RWPE2 (cell line): Measurements from ENCODE around the gene ZNF598.

ENCODE experiments used
- ATAC-seq: fragments of 200-7000 bp; cut with Tn5 transposase; 3 replicates; pipeline ENCODE4 v1.9.1; 2021; ENCODE audit warnings: low read depth
- DNase-seq: peaks from one replicate; pipeline ENCODE4 v3.0.0-alpha.2; 2020; ENCODE audit warnings: low spot score
- H3K27ac ChIP-seq: fragments of 450-650 bp; 2 replicates; pipeline ENCODE4 v1.5.1; 2017; ENCODE audit warnings: mild to moderate bottlenecking; ENCODE audit not compliant: poor library complexity, severe bottlenecking
- H3K27me3 ChIP-seq: fragments of 250-450 bp; sonication (Bioruptor Pico); 2 replicates; pipeline ENCODE4 v1.5.1; 2021; ENCODE audit warnings: mild to moderate bottlenecking, moderate library complexity; ENCODE audit not compliant: insufficient read depth, poor library complexity, severe bottlenecking
- H3K36me3 ChIP-seq: fragments of 250-450 bp; sonication (Bioruptor Pico); 2 replicates; pipeline ENCODE4 v1.5.1; 2020; ENCODE audit warnings: low read depth, mild to moderate bottlenecking, moderate library complexity
- H3K4me1 ChIP-seq: fragments of 250-450 bp; sonication (Bioruptor Pico); 2 replicates; pipeline ENCODE4 v1.5.1; 2021; ENCODE audit warnings: mild to moderate bottlenecking, moderate library complexity; ENCODE audit not compliant: insufficient read depth, poor library complexity, severe bottlenecking
- H3K4me3 ChIP-seq: fragments of 250-450 bp; sonication (Bioruptor Pico); 2 replicates; pipeline ENCODE4 v1.5.1; 2021; ENCODE audit warnings: mild to moderate bottlenecking, moderate library complexity; ENCODE audit not compliant: severe bottlenecking
- H3K9me3 ChIP-seq: fragments of 250-450 bp; sonication (Bioruptor Pico); 2 replicates; pipeline ENCODE4 v1.5.1; 2021; ENCODE audit warnings: mild to moderate bottlenecking, moderate library complexity; ENCODE audit not compliant: severe bottlenecking
- CTCF ChIP-seq: fragments of 450-650 bp; IDR thresholded peaks from one replicate; pipeline ENCODE4 v1.5.1; 2017; ENCODE audit warnings: mild to moderate bottlenecking, moderate library complexity; ENCODE audit not compliant: poor library complexity, severe bottlenecking

ZNF598 gene

GRCh38 chr16:2047330-2048115, 37.9 kb upstream of the ZNF598 start, which contains the start of the genes NTHL1 and TSC2:
Gene NTHL1, minus strand, starts transcription at chr16:2047834. Its CDS starts 11 bp downstream, at chr16:2047823.
Gene TSC2, plus strand, starts transcription at chr16:2047985. Its CDS starts 631 bp downstream, at chr16:2048616.
- Histone ChIP-seq H3K9me3 (no peaks in the 10 kb centered on the region), H3K27ac (peak within 1 kb of the TSS; percentile 20), H3K4me3 (peak within 1 kb of the TSS; percentile 79), H3K36me3 (peaks cover 27% of the 10 kb centered on the region), H3K27me3 (no peaks in the 10 kb centered on the region), H3K4me1 (no peaks in the 10 kb centered on the region)
- peak; percentile 97 for DNase-seq
- ATAC-seq = peak; percentile 94
- TF ChIP-seq CTCF = peak; percentile 24

GRCh38 chr16:2046893-2047329, 37.3 kb upstream of the ZNF598 start:
- ATAC-seq (no peak; the same call in 2 of the 3 replicates), DNase-seq (no peak)
- H3K9me3 ChIP-seq = no peaks in the 10 kb centered on the region
- H3K36me3 ChIP-seq = peaks cover 27% of the 10 kb centered on the region
- no peaks in the 10 kb centered on the region for H3K4me1 ChIP-seq
- peak overlapping the region; percentile 20 for H3K27ac ChIP-seq
- H3K27me3 ChIP-seq = no peaks in the 10 kb centered on the region
- peak overlapping the region; percentile 79 for H3K4me3 ChIP-seq
- TF ChIP-seq CTCF = no peak

GRCh38 chr16:2045965-2046892, 36.6 kb upstream of the ZNF598 start:
- no peak for ATAC-seq
- Histone ChIP-seq H3K27ac (peak overlapping the region; percentile 20), H3K27me3 (no peaks in the 10 kb centered on the region), H3K4me1 (peaks cover 6% of the 10 kb centered on the region), H3K36me3 (peaks cover 21% of the 10 kb centered on the region), H3K9me3 (no peaks in the 10 kb centered on the region), H3K4me3 (no peak overlapping the region)
- TF ChIP-seq CTCF = no peak
- no peak for DNase-seq

- TF ChIP-seq CTCF = no peak
- no peak for ATAC-seq
- Histone ChIP-seq H3K4me3 (no peak overlapping the region), H3K36me3 (peaks cover 10% of the 10 kb centered on the region; the same call in 1 of the 2 replicates), H3K27me3 (no peaks in the 10 kb centered on the region), H3K9me3 (no peaks in the 10 kb centered on the region), H3K27ac (no peak overlapping the region), H3K4me1 (peaks cover 9% of the 10 kb centered on the region)
- DNase-seq = no peak
These were observed 34.9 kb upstream of the ZNF598 start for GRCh38 chr16:2044541-2044940.
